ACC112 (cell line): ENCODE data around the gene SPINK13.
"Not testable (repeated sequence)": the region's sequence is repeated elsewhere in the genome, so short reads cannot be mapped to it uniquely, and the experiment has no call there.

ENCODE experiments used
- H2AFZ ChIP-seq: fragments of 200-600 bp; sonication (generic); one replicate; pipeline ENCODE4 v1.6.0; 2017; ENCODE audit warnings: antibody characterized with exemption, low read length; ENCODE audit not compliant: unreplicated experiment
- H3K27ac ChIP-seq: fragments of 200-600 bp; sonication (generic); 2 replicates; pipeline ENCODE4 v1.5.1; 2014; ENCODE audit warnings: low read depth, mild to moderate bottlenecking, antibody characterized with exemption, low read length, moderate library complexity
- H3K27me3 ChIP-seq: fragments of 200-600 bp; sonication (generic); 2 replicates; pipeline ENCODE4 v1.6.1; 2014; ENCODE audit warnings: mild to moderate bottlenecking, antibody characterized with exemption, low read length, moderate library complexity, mixed read lengths; ENCODE audit not compliant: insufficient read depth
- H3K36me3 ChIP-seq: fragments of 200-600 bp; sonication (generic); 2 replicates; pipeline ENCODE4 v1.6.1; 2016; ENCODE audit warnings: mild to moderate bottlenecking, antibody characterized with exemption, low read length, moderate library complexity, mixed read lengths; ENCODE audit not compliant: insufficient read depth
- H3K4me1 ChIP-seq: fragments of 200-600 bp; sonication (generic); one replicate; pipeline ENCODE4 v1.6.1; 2016; ENCODE audit warnings: low read length, mixed read lengths; ENCODE audit not compliant: insufficient read depth, unreplicated experiment, control insufficient read depth
- H3K4me3 ChIP-seq: fragments of 200-600 bp; sonication (generic); 2 replicates; pipeline ENCODE4 v1.5.1; 2014; ENCODE audit warnings: mild to moderate bottlenecking, low read depth, low read length
- H3K79me2 ChIP-seq: fragments of 200-600 bp; sonication (generic); one replicate; pipeline ENCODE4 v1.6.0; 2016; ENCODE audit warnings: low read length; ENCODE audit not compliant: control insufficient read depth, unreplicated experiment, insufficient read depth

The SPINK13 gene

DNA sequence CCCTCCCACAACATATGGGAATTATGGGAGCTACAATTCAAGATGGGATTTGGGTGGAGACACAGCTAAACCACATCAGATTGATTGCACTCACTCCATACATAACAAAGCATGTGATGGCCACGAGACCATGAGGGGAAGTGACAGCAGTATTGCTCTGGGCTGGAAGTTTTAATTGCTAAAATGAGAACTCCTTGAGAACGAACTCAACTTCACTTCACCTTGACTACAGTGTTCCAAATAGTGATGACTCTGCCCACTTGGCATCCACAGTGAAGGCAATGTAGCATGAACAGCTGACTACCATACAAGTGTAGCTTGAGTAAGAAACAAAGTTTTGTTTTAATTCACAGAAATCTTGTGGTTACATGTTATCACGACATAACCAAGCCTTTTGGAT is 42.9 kb downstream of the SPINK13 start:
- H3K79me2 ChIP-seq = no peaks in the 10 kb centered on the region
- H3K27me3 ChIP-seq = no peaks in the 10 kb centered on the region
- H2AFZ ChIP-seq = no peak overlapping the region
- H3K4me1 ChIP-seq = no peaks in the 10 kb centered on the region
- H3K27ac ChIP-seq = no peak overlapping the region
- no peaks in the 10 kb centered on the region for H3K36me3 ChIP-seq
- H3K4me3 ChIP-seq = no peak overlapping the region

DNA sequence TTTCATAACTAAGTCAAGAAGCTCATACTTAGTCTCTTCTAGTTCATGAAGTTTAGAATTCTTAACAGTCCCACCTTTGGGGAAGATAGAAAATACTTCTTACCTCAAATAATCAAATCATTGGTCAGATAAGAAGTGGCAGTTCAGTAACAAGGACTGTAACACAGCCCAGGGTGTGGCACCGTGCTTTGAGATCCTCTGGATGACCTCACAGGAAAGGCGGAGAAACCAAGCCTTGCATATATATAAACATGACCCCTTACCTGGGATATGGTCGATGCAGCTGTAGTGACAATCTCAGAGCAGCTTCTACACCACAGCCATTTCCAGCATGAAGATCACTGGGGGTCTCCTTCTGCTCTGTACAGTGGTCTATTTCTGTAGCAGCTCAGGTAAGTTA is 43.6 kb downstream of the SPINK13 start, which contains the start of gene SPINK7:
Gene SPINK7, plus strand, starts transcription at position 271 of the 400 bp plus-strand sequence. Its CDS starts 61 bp downstream, at position 332.
- Histone ChIP-seq H3K27ac (no peak within 1 kb of the TSS), H3K4me1 (no peaks in the 10 kb centered on the region), H3K79me2 (no peaks in the 10 kb centered on the region), H3K4me3 (no peak within 1 kb of the TSS), H3K27me3 (no peaks in the 10 kb centered on the region), H2AFZ (no peak within 1 kb of the TSS), H3K36me3 (no peaks in the 10 kb centered on the region)

DNA sequence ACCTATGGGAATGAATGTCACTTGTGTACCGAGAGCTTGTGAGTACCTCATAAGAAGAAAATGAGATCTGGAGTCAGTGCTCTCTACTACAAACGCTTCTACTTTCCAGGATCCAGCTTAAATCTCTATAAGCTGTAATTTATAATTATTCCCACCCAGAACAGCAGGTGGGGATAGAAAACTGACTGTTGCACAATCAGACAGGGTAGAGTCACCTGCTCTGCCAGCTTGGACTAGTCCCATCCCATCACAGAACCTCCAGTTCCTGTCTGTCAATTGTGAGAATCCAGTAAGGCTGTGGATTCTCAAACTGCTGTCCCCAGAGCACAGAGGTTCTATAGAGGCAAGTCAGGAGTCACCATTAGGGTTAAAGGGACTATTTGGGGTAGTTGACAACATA is 45.6 kb downstream of the SPINK13 start:
- no peak overlapping the region for H2AFZ ChIP-seq
- no peaks in the 10 kb centered on the region for H3K36me3 ChIP-seq
- no peaks in the 10 kb centered on the region for H3K79me2 ChIP-seq
- H3K27ac ChIP-seq = no peak overlapping the region
- H3K4me1 ChIP-seq = no peaks in the 10 kb centered on the region
- H3K4me3 ChIP-seq = no peak overlapping the region
- no peaks in the 10 kb centered on the region for H3K27me3 ChIP-seq

DNA sequence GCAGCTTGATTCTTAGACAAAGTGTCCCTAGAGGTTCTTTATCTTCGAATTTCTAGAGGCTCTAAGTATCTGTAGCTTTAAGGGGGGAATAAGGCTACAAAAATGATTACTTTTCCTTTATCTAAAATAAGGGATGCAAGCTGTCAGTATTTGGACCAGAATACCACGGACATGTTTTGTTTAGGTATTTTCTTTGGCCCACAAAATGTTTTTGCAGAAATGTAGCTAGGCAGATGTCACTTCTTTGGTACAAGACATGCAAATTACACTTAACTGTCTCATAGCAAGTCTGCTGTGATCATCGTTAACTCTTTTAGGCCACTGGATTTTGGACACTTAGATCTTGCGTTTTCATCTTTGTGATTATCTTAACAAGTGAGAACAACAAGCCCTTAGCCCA is 46.1 kb downstream of the SPINK13 start:
- no peaks in the 10 kb centered on the region for H3K36me3 ChIP-seq
- H3K4me3 ChIP-seq = no peak overlapping the region
- H3K4me1 ChIP-seq = no peaks in the 10 kb centered on the region
- H2AFZ ChIP-seq = no peak overlapping the region
- no peak overlapping the region for H3K27ac ChIP-seq
- no peaks in the 10 kb centered on the region for H3K79me2 ChIP-seq
- no peaks in the 10 kb centered on the region for H3K27me3 ChIP-seq

DNA sequence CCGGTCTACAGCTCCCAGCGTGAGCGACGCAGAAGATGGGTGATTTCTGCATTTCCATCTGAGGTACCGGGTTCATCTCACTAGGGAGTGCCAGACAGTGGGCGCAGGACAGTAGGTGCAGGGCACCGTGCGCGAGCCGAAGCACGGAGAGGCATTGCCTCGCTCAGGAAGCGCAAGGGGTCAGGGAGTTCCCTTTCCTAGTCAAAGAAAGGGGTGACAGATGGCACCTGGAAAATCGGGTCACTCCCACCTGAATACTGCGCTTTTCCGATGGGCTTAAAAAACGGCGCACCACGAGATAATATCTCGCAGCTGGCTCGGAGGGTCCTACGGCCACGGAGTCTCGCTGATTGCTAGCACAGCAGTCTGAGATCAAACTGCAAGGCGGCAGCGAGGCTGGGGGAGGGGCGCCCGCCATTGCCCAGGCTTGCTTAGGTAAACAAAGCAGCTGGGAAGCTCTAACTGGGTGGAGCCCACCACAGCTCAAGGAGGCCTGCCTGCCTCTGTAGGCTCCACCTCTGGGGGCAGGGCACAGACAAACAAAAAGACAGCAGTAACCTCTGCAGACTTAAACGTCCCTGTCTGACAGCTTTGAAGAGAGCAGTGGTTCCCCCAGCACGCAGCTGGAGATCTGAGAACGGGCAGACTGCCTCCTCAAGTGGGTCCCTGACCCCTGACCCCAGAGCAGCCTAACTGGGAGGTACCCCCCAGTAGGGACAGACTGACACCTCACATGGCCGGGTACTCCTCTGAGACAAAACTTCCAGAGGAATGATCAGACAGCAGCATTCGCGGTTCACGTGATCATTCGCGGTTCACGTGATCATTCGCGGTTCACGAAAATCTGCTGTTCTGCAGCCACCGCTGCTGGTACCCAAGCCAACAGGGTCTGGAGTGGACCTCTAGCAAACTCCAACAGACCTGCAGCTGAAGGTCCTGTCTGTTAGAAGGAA is 51.7 kb downstream of the SPINK13 start:
- H3K27me3 ChIP-seq, H3K4me1 ChIP-seq, H3K79me2 ChIP-seq, H3K27ac ChIP-seq, H2AFZ ChIP-seq, H3K36me3 ChIP-seq, H3K4me3 ChIP-seq: not testable (repeated sequence)

DNA sequence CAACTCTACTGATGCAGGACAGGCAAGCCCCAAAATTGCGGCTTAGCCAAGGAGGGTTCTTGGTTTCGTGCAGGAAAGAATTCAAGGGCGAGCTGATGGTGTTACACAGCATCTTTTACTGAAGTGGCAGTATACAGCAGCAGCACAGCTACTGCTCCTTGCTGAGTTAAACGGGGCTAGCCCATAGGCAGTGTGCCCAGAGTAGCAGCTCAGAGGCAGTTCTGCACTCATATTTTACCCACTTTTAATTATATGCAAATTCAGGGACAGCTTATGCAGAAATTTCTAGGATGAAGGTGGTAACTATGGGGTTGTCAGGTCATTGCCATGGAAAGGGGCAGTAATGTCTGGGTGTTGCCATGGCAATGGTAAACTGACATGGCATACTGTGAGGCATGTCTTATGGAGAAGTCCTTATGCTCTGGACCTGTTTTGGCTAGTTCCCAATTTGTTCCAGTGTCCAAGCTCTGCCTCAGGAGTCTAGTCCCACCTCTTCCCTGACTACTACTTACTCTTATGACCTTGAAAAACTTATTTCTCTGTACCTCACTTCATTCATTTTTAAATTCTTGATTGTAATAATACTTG is 64.8 kb downstream of the SPINK13 start:
- no peaks in the 10 kb centered on the region for H3K4me1 ChIP-seq
- no peak overlapping the region for H3K27ac ChIP-seq
- no peaks in the 10 kb centered on the region for H3K79me2 ChIP-seq
- no peaks in the 10 kb centered on the region for H3K36me3 ChIP-seq
- H3K4me3 ChIP-seq = no peak overlapping the region
- no peak overlapping the region for H2AFZ ChIP-seq
- H3K27me3 ChIP-seq = no peaks in the 10 kb centered on the region

DNA sequence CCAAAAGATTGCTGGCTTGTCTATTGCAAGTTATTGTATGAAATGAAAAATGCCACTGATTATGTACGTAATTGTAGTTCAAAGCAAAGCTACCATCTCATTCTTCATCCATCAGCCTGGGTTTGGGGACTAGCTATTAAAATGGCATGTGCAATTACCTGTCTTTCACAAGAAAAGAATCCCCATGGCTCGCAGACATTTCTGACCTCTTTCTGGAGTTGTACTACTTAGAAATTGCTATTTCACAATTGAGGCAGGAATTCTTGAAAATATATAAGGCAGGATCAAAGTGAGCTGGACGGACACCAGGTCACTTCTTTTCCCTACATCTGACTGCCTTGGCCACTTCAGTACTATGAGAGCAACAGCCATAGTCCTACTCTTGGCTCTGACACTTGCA is 66.7 kb downstream of the SPINK13 start, which contains the start of gene SPINK9:
Gene SPINK9, plus strand, starts transcription at position 301 of the 400 bp plus-strand sequence. Its CDS starts 55 bp downstream, at position 356.
- no peak within 1 kb of the TSS for H3K4me3 ChIP-seq
- no peak within 1 kb of the TSS for H2AFZ ChIP-seq
- H3K27ac ChIP-seq = no peak within 1 kb of the TSS
- H3K4me1 ChIP-seq = no peaks in the 10 kb centered on the region
- no peaks in the 10 kb centered on the region for H3K79me2 ChIP-seq
- H3K27me3 ChIP-seq = no peaks in the 10 kb centered on the region
- H3K36me3 ChIP-seq = no peaks in the 10 kb centered on the region
